Karpas-422 (cell line): ENCODE measurements around the gene IRF2. TPM values are rescaled to one million over a fixed set of nuclear protein-coding genes. Genes with fewer than 3 reads are reported as not detected.

Experiments used
- DNase-seq: peaks from one replicate; pipeline ENCODE4 v3.0.0-alpha.2; 2015
- H2AFZ ChIP-seq: fragments of 200-600 bp; sonication (generic); 2 replicates; pipeline ENCODE4 v1.6.1; 2014; ENCODE audit warnings: antibody characterized with exemption, low read length, mixed read lengths
- H3K27ac ChIP-seq: fragments of 200-600 bp; sonication (generic); 2 replicates; pipeline ENCODE4 v1.5.1; 2014; ENCODE audit warnings: mild to moderate bottlenecking, low read length, moderate library complexity
- H3K27me3 ChIP-seq: fragments of 200-600 bp; sonication (generic); 2 replicates; pipeline ENCODE4 v1.6.1; 2014; ENCODE audit warnings: low read length, mixed read lengths
- H3K36me3 ChIP-seq: fragments of 200-600 bp; sonication (generic); 2 replicates; pipeline ENCODE4 v1.6.1; 2014; ENCODE audit warnings: low read length, mixed read lengths; ENCODE audit not compliant: insufficient read depth
- H3K4me1 ChIP-seq: fragments of 200-600 bp; sonication (generic); 2 replicates; pipeline ENCODE4 v1.6.1; 2014; ENCODE audit warnings: mild to moderate bottlenecking, low read length, mixed read lengths
- H3K4me2 ChIP-seq: fragments of 200-600 bp; sonication (generic); 2 replicates; pipeline ENCODE4 v1.6.1; 2014; ENCODE audit warnings: low read length, low read depth, mild to moderate bottlenecking; ENCODE audit not compliant: poor library complexity, severe bottlenecking
- H3K4me3 ChIP-seq: fragments of 200-600 bp; sonication (generic); 2 replicates; pipeline ENCODE4 v1.5.1; 2014; ENCODE audit warnings: mild to moderate bottlenecking, antibody characterized with exemption, low read length, mixed read lengths
- H3K79me2 ChIP-seq: fragments of 200-600 bp; sonication (generic); 2 replicates; pipeline ENCODE4 v1.6.1; 2014; ENCODE audit warnings: mild to moderate bottlenecking, low read length, mixed read lengths
- H3K9ac ChIP-seq: fragments of 200-600 bp; sonication (generic); 2 replicates; pipeline ENCODE4 v1.6.0; 2014; ENCODE audit warnings: low read length
- H3K9me2 ChIP-seq: fragments of 200-600 bp; sonication (generic), shearing (Covaris generic); replicated peaks from 2 replicates; pipeline ENCODE4 v1.6.0; 2014; ENCODE audit warnings: mild to moderate bottlenecking, low read length, moderate library complexity; ENCODE audit not compliant: insufficient read depth
- H3K9me3 ChIP-seq: fragments of 300-700, 200-600 bp; sonication (generic); 2 replicates; pipeline ENCODE4 v1.6.1; 2014; ENCODE audit warnings: low read length, mixed read lengths
- H4K20me1 ChIP-seq: fragments of 200-600 bp; sonication (generic); 2 replicates; pipeline ENCODE4 v1.6.1; 2014; ENCODE audit warnings: mild to moderate bottlenecking, antibody characterized with exemption, low read length, low read depth; ENCODE audit not compliant: insufficient read depth
- total RNA-seq: library from RNA; depleted of rRNA; stranded (reverse); fragments of >200 nt; shearing (Covaris generic); gene quantifications from 2 replicates; pipeline ENCODE4 v1.2.3, GENCODE V29; 2014; ENCODE audit warnings: low replicate concordance

IRF2 gene
- total RNA-seq, 1 experiment from 2014 or later, result 35.5 TPM

- no peak for DNase-seq
- Histone ChIP-seq H4K20me1 (no peaks in the 10 kb centered on the region), H3K9me2 (no peaks in the 10 kb centered on the region), H3K9me3 (no peaks in the 10 kb centered on the region), H3K79me2 (peaks cover 9% of the 10 kb centered on the region; the same call in 1 of the 2 replicates), H3K27me3 (no peaks in the 10 kb centered on the region), H3K4me3 (no peak overlapping the region), H2AFZ (no peak overlapping the region), H3K9ac (no peak overlapping the region), H3K4me1 (no peaks in the 10 kb centered on the region), H3K36me3 (peaks cover 8% of the 10 kb centered on the region), H3K4me2 (no peak overlapping the region), H3K27ac (no peak overlapping the region)
Measured at GRCh38 chr4:184427687-184428086, 46.7 kb downstream of the IRF2 start.

DNA sequence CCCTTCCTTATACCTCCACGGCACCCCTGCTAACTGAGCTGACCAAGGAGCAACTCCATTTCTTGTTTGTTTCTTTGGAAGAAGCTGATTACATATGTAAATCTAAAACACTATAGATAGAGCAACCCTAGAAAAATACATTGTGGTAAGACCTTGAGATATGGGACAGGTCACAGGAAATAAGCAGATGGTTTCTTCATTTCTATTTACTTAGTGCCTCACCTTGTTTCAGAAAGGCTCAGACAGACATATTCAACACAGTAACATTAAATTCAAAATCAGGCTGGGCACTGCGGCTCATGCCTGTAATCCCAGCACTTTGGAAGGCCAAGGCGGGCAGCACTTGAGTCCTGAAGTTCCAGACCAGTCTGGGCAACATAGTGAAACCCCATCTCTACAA is 47.3 kb downstream of the IRF2 start:
- H3K36me3 ChIP-seq, result peaks cover 8% of the 10 kb centered on the region
- H3K9ac ChIP-seq, result no peak overlapping the region
- no peaks in the 10 kb centered on the region for H3K27me3 ChIP-seq
- no peak for DNase-seq
- peaks cover 1% of the 10 kb centered on the region for H3K4me1 ChIP-seq
- no peaks in the 10 kb centered on the region for H3K9me2 ChIP-seq
- H3K4me2 ChIP-seq, result no peak overlapping the region
- H3K9me3 ChIP-seq, result no peaks in the 10 kb centered on the region
- no peak overlapping the region for H3K27ac ChIP-seq
- H2AFZ ChIP-seq, result no peak overlapping the region
- H4K20me1 ChIP-seq, result no peaks in the 10 kb centered on the region
- no peak overlapping the region for H3K4me3 ChIP-seq
- peaks cover 8% of the 10 kb centered on the region; the same call in 1 of the 2 replicates for H3K79me2 ChIP-seq

DNA sequence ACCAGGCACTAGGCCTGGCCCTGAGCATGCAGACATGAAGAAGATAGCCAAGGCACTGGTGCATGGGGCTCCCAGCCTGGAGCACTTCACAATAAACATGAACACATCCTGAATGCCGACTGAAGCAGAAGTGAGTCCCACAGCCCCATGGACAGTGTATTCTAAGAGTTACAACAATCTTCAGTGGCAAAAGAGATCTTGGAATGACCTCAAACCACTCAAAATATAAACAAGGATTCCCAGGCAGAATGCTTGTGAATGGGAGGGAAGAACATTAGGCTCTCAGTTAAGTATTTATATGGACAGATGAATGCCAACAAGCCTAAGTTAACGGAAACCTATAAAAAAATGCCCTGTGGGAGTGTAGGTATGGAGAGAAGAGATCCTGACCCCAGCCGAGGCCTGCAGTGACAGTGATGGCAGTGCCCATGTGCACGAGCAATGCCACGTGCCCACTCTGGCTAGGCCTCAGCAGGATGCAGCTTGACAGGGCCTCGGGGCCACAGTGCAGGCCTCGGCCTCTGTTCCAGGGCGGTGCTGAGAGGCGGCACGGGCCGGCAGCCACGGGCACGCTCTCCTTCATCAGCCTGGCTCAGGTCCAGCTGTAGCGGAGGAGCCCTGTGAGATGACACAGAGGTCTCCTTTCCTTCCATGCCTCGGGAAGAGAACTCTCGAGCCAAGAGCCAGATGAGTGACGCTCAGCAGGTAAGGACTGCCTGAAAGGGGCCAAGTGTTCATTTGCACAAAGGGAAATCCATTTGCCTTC is 49.2 kb downstream of the IRF2 start:
- peaks cover 8% of the 10 kb centered on the region for H3K36me3 ChIP-seq
- H3K27me3 ChIP-seq, result no peaks in the 10 kb centered on the region
- H3K4me1 ChIP-seq, result peaks cover 20% of the 10 kb centered on the region
- H3K9ac ChIP-seq, result no peak overlapping the region
- H3K4me2 ChIP-seq, result no peak overlapping the region
- no peaks in the 10 kb centered on the region for H3K9me2 ChIP-seq
- no peaks in the 10 kb centered on the region for H3K9me3 ChIP-seq
- H4K20me1 ChIP-seq, result no peaks in the 10 kb centered on the region
- H3K4me3 ChIP-seq, result no peak overlapping the region
- H2AFZ ChIP-seq, result no peak overlapping the region
- peaks cover 9% of the 10 kb centered on the region; the same call in 1 of the 2 replicates for H3K79me2 ChIP-seq
- no peak overlapping the region for H3K27ac ChIP-seq
- DNase-seq, result no peak

- Histone ChIP-seq H3K27me3 (no peaks in the 10 kb centered on the region), H3K9me2 (no peaks in the 10 kb centered on the region), H3K4me2 (no peak overlapping the region), H3K9ac (no peak overlapping the region), H3K9me3 (no peaks in the 10 kb centered on the region), H4K20me1 (no peaks in the 10 kb centered on the region), H3K4me1 (peaks cover 21% of the 10 kb centered on the region), H3K79me2 (peaks cover 9% of the 10 kb centered on the region; the same call in 1 of the 2 replicates), H3K4me3 (no peak overlapping the region), H3K27ac (no peak overlapping the region), H3K36me3 (peaks cover 8% of the 10 kb centered on the region), H2AFZ (no peak overlapping the region)
- DNase-seq, result no peak
Measured at GRCh38 chr4:184424279-184424678, 50.1 kb downstream of the IRF2 start.

- Histone ChIP-seq H3K27ac (no peak overlapping the region), H3K4me1 (peaks cover 27% of the 10 kb centered on the region), H3K9me3 (no peaks in the 10 kb centered on the region), H3K27me3 (no peaks in the 10 kb centered on the region), H3K9me2 (no peaks in the 10 kb centered on the region), H2AFZ (no peak overlapping the region), H3K79me2 (peaks cover 9% of the 10 kb centered on the region; the same call in 1 of the 2 replicates), H3K4me2 (no peak overlapping the region), H3K4me3 (no peak overlapping the region), H3K9ac (no peak overlapping the region), H3K36me3 (peaks cover 8% of the 10 kb centered on the region), H4K20me1 (no peaks in the 10 kb centered on the region)
- no peak for DNase-seq
Measured at GRCh38 chr4:184423003-184423686, 51.2 kb downstream of the IRF2 start.

DNA sequence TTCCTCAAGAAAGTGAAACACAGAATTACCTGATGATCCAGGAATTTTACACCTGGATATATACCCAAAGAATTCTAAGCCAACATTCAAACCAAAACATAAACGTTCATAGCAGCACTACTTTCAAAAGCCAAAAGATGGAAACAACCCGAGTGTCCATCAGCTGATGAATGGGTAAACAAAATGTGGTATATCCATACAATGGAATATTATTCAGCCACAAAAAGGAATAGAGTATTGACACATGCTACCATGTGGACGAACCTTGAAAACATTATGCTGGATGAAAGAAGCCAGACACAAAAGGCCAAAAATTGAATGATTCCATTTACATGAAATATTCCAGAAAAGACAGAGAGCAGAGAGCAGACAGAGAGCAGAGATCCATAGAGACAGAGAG is 52.0 kb downstream of the IRF2 start:
- no peaks in the 10 kb centered on the region for H3K9me2 ChIP-seq
- peaks cover 35% of the 10 kb centered on the region for H3K4me1 ChIP-seq
- DNase-seq, result no peak
- no peak overlapping the region for H3K4me2 ChIP-seq
- no peak overlapping the region for H2AFZ ChIP-seq
- no peak overlapping the region for H3K4me3 ChIP-seq
- H3K79me2 ChIP-seq, result peaks cover 9% of the 10 kb centered on the region; the same call in 1 of the 2 replicates
- no peaks in the 10 kb centered on the region for H4K20me1 ChIP-seq
- no peak overlapping the region for H3K27ac ChIP-seq
- H3K36me3 ChIP-seq, result peaks cover 8% of the 10 kb centered on the region
- H3K9ac ChIP-seq, result no peak overlapping the region
- H3K27me3 ChIP-seq, result no peaks in the 10 kb centered on the region
- H3K9me3 ChIP-seq, result no peaks in the 10 kb centered on the region

DNA sequence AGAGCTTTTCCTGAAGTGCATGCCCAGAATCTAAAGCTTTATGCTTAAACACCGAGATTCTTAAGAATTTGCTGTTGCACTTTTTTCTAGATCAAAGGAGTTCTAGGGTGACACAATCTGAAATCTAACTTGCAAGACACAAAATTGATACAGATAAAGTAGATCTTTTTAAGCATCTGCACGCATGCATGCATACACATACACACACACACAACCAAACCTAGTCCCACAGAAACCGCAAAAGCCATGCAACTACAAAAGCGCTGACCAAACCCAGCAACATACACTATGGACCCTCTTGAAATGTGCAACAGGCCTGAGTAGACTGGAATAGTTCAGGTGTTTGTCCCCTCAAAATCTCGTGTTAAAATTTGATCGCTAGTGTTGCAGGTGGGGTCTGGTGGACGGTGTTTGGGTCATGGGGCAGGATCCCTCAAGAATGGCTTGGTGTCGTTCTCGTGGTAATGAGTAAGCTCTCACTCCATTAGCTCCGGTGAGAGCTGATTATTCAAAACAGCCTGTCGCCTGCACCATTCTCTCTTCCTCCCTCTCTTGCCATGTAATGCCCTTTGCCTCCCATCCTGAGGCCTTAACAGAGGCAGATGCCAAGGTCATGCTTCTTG is 52.7 kb downstream of the IRF2 start:
- H3K4me2 ChIP-seq, result peak overlapping the region; percentile 29
- no peak for DNase-seq
- H2AFZ ChIP-seq, result no peak overlapping the region
- H3K36me3 ChIP-seq, result peaks cover 8% of the 10 kb centered on the region
- peak overlapping the region; percentile 20; the same call in 1 of the 2 replicates for H3K9ac ChIP-seq
- no peak overlapping the region for H3K4me3 ChIP-seq
- H3K9me3 ChIP-seq, result no peaks in the 10 kb centered on the region
- H3K27ac ChIP-seq, result peak overlapping the region; percentile 60
- H3K9me2 ChIP-seq, result no peaks in the 10 kb centered on the region
- H3K79me2 ChIP-seq, result peaks cover 9% of the 10 kb centered on the region; the same call in 1 of the 2 replicates
- H4K20me1 ChIP-seq, result no peaks in the 10 kb centered on the region
- H3K4me1 ChIP-seq, result peaks cover 41% of the 10 kb centered on the region
- H3K27me3 ChIP-seq, result no peaks in the 10 kb centered on the region

GRCh38 chr4:184420881-184421416 is 53.4 kb downstream of the IRF2 start:
- H3K79me2 ChIP-seq, result peaks cover 9% of the 10 kb centered on the region; the same call in 1 of the 2 replicates
- no peak for DNase-seq
- H4K20me1 ChIP-seq, result no peaks in the 10 kb centered on the region
- no peak overlapping the region for H3K4me3 ChIP-seq
- peaks cover 41% of the 10 kb centered on the region for H3K4me1 ChIP-seq
- no peaks in the 10 kb centered on the region for H3K9me2 ChIP-seq
- peak overlapping the region; percentile 29 for H3K4me2 ChIP-seq
- peak overlapping the region; percentile 60 for H3K27ac ChIP-seq
- H3K36me3 ChIP-seq, result peaks cover 8% of the 10 kb centered on the region
- no peaks in the 10 kb centered on the region for H3K27me3 ChIP-seq
- H3K9me3 ChIP-seq, result no peaks in the 10 kb centered on the region
- peak overlapping the region; percentile 20; the same call in 1 of the 2 replicates for H3K9ac ChIP-seq
- no peak overlapping the region for H2AFZ ChIP-seq
